Measurements from ENCODE around the gene STX2.

The STX2 gene

GRCh38 chr12:130839770-130840404 lies 837 bp upstream of the STX2 start:
- H3K4me3 ChIP-seq = peak overlapping the region; percentile 96 to 100
- no peaks in the 10 kb centered on the region for H3K27me3 ChIP-seq
- intact Hi-C loops (cut with DNase I; ENCODE audit: low total_unique reads) = no loop called here
- no peaks in the 10 kb centered on the region for H3K9me3 ChIP-seq
- H3K27ac ChIP-seq = peak overlapping the region in 1 of 2 donors; percentile 36
- peaks cover 0 to 16% (median 4%) of the 10 kb centered on the region in 4 donors for H3K4me1 ChIP-seq
- H3K36me3 ChIP-seq = no peaks in the 10 kb centered on the region
- DNase-seq = no peak
- TF ChIP-seq, protein P1, sequence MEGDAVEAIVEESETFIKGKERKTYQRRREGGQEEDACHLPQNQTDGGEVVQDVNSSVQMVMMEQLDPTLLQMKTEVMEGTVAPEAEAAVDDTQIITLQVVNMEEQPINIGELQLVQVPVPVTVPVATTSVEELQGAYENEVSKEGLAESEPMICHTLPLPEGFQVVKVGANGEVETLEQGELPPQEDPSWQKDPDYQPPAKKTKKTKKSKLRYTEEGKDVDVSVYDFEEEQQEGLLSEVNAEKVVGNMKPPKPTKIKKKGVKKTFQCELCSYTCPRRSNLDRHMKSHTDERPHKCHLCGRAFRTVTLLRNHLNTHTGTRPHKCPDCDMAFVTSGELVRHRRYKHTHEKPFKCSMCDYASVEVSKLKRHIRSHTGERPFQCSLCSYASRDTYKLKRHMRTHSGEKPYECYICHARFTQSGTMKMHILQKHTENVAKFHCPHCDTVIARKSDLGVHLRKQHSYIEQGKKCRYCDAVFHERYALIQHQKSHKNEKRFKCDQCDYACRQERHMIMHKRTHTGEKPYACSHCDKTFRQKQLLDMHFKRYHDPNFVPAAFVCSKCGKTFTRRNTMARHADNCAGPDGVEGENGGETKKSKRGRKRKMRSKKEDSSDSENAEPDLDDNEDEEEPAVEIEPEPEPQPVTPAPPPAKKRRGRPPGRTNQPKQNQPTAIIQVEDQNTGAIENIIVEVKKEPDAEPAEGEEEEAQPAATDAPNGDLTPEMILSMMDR (IDR thresholded peaks at IDR 0.05) = peak in 1 of 2 experiments; percentile 2

DNA sequence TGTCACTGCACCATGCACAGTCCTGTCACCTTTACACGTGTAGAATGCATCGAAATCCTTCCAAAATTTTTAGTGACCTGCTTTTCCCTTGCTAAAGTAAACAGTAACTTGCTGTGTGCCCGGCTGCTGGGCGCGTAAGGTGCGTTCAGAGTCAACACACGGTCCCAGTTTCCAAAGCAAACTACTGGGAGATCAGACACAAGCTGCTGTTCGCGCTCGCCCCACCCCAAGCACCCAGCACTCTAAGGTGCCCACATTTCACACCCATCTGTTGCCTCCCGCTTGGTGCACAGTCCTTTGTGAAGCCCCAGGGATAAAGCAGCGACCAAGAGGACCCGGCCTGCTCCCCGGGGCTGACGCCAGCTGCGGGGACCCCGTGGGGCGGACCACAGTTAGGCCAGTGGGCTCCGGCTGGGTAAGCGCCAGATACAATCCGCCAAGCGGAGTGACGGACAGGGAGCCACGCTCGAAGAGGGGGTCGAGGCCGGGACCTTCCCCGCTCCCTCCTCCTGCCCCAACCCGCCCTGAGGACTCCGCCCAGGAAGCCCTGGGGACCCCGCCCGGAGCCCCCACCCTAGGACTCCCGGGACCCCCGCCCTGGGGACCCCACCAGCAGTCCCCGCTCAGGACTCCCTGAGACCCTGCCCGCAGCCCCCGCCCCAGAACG lies 633 bp downstream of the STX2 start:
- Histone ChIP-seq H3K36me3 (no peaks in the 10 kb centered on the region), H3K4me3 (peak overlapping the region; percentile 96 to 100), H3K27me3 (no peaks in the 10 kb centered on the region), H3K4me1 (peaks cover 0 to 16% (median 4%) of the 10 kb centered on the region in 4 donors), H3K9me3 (no peaks in the 10 kb centered on the region), H3K27ac (peak overlapping the region; percentile 83 to 85)
- intact Hi-C loops (cut with DNase I; ENCODE audit: low total_unique reads) = no loop called here
- DNase-seq = no peak
- TF ChIP-seq, protein P1 (IDR thresholded peaks at IDR 0.05) = no peak

DNA sequence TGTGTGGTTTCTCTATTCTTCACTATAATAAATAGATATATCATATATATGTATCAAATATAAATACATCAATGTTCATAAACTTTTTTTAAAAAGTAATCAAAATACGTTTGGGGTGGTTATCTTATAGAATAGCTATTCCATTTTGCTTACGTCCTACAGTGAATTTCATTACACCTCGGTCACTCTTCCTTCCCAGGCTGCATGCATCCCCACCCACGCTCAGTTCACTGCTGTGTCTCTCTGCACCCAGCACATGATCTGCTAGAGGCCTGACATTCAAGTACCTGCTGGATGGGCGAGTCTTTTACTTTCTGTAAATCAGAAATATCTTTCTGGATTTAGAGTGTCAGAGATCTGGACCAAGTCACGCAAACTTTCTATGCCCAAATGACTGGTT lies 3.6 kb downstream of the STX2 start:
- H3K4me3 ChIP-seq = no peak overlapping the region
- H3K27me3 ChIP-seq = no peaks in the 10 kb centered on the region
- intact Hi-C loops (cut with DNase I; ENCODE audit: low total_unique reads) = no loop called here
- no peak overlapping the region for H3K27ac ChIP-seq
- H3K4me1 ChIP-seq = peaks cover 0 to 16% (median 4%) of the 10 kb centered on the region in 4 donors
- no peak for DNase-seq
- no peaks in the 10 kb centered on the region for H3K9me3 ChIP-seq
- TF ChIP-seq, protein P1 (IDR thresholded peaks at IDR 0.05) = no peak
- H3K36me3 ChIP-seq = no peaks in the 10 kb centered on the region

DNA sequence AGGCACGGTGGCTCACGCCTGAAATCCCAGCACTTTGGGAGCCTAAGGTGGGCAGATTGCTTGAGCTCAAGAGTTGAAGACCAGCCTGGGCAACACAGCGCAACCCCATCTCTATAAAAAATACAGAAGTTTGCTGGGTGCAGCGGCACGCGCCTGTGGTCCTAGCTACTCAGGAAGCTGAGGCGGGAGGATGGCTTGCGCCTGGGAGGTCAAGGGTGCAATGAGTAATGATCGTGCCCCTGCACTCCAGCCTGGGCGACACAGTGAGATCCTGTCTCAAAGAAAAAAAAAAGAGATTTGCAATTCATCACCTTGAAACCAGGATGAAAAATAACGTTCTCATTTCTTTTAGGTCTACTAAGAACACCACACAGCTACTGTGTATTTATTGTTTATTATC lies 4.0 kb downstream of the STX2 start:
- Histone ChIP-seq H3K4me1 (peaks cover 0 to 15% (median 4%) of the 10 kb centered on the region in 4 donors), H3K27ac (no peak overlapping the region), H3K27me3 (no peaks in the 10 kb centered on the region), H3K36me3 (no peaks in the 10 kb centered on the region), H3K4me3 (no peak overlapping the region), H3K9me3 (no peaks in the 10 kb centered on the region)
- TF ChIP-seq, protein P1 (IDR thresholded peaks at IDR 0.05) = no peak
- intact Hi-C loops (cut with DNase I; ENCODE audit: low total_unique reads) = no loop called here
- DNase-seq = no peak

GRCh38 chr12:130832561-130833209 lies 6.4 kb downstream of the STX2 start:
- H3K9me3 ChIP-seq = no peaks in the 10 kb centered on the region
- H3K36me3 ChIP-seq = no peaks in the 10 kb centered on the region
- no peak for DNase-seq
- TF ChIP-seq, protein P1 (IDR thresholded peaks at IDR 0.05) = no peak
- H3K27me3 ChIP-seq = no peaks in the 10 kb centered on the region
- no peak overlapping the region for H3K4me3 ChIP-seq
- intact Hi-C loops (cut with DNase I; ENCODE audit: low total_unique reads) = no loop called here
- no peak overlapping the region for H3K27ac ChIP-seq
- H3K4me1 ChIP-seq = peaks cover 0 to 2% (median 0%) of the 10 kb centered on the region in 4 donors

All from tibial artery (tissue), 4 donors.